Stimulated activated CD4-positive, alpha-beta T cell treated with anti-CD3 and anti-CD28 coated beads, Interleukin-2, amount 100 ng/mL, for 48 hours (primary cell): ENCODE measurements around the gene DPH7.
"Not testable (repeated sequence)": the region's sequence is repeated elsewhere in the genome, so short reads cannot be mapped to it uniquely, and the experiment has no call there.

ENCODE experiments used
- DNase-seq, 2 donors: peaks; one replicate each; pipeline ENCODE4 v3.0.0-alpha.2; 2020

Gene DPH7

GRCh38 chr9:137578518-137579258 is at the start of gene DPH7:
Gene DPH7, minus strand, starts transcription at chr9:137578925. Its CDS starts 148 bp downstream, at chr9:137578777.
- DNase-seq = peak; percentile 97 to 98

- DNase-seq = not testable (repeated sequence)
Observed at GRCh38 chr9:137627406-137627805, 48.7 kb upstream of the DPH7 start.

DNA sequence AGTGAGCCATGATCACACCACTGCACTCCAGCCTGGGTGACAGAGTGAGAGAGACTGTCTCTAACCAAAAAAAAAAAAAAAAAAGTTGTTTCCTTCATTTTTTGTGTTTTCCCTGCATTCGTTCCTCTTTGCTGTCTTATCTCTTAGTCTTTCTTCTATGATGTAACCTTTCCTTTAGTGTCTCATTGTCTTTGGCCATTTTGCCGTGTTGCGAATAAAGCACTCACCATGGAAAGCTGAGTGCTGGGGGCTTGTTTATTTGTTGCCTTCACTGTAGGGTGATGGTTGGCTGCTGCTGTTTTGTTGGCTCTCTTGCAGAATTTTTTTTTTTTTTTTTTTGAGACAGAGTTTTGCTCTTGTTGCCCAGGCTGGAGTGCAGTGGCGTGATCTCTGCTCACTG is 47.7 kb upstream of the DPH7 start:
- DNase-seq = no peak

GRCh38 chr9:137622211-137622610 is 43.5 kb upstream of the DPH7 start:
- DNase-seq = not testable (repeated sequence)

DNA sequence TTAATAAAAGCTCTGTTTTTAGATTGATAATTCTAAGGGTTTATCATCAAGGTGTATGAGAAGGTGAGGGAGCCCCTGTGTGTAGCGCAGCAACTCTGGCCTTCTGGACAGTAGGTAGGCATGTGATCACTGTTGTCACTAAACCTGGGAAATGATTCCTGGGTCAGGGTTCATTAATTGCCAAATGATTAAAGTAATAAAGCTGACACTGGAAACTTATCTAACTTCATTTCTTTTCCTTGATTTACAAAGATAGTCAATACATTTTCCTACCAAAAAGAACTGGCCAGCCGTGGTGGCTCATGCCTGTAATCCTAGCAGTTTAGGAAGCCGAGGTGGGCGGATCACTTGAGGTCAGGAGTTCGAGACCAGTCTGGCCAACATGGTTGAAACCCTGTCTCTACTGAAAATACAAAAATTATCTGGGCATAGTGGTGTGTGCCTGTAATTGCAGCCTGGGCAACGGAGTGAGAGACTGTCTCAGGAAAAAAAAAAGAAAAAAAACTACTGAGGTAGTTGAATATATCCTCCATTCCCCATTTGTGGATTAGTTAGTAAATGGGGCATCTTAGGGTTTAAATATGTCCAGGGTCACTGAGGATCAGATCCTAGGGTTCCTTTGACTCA is 42.5 kb upstream of the DPH7 start:
- no peak for DNase-seq

DNA sequence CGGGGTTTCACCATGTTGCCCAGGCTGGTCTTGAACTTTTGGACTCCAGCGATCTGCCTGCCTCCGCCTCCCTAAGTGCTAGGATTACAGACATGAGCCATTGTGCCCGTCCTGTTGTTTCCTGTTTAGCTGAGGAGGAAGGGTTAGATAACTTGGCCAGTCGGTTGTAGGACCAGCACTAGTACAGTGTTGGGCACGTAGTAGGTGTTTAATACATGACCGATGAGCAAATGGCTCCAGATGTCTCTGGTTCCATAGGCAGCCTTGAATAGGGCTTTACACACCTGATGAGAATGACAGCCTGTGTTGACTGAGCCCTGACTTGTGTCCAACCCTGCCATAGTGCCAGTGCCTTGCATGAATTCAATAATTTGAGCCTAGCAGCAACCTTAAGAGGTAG is 41.9 kb upstream of the DPH7 start:
- DNase-seq = no peak

DNA sequence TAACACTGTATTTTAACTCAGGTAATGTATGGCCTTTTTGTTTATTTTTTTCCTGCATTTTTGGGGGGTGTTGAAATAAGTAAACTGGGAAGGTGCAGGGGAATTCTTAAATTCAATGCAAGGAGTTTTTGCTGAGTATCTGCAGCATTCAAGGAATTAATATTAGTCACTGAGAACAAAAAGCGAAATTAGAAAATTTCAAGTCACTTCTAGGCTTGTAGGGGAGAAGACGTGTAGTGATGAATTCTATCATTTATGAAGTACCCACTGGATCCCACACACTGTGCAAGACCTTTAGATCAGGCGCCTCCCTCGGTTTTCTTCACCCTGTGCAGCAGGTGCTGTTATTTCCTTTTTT is 41.3 kb upstream of the DPH7 start:
- DNase-seq = no peak

- peak in 1 of 2 donors; percentile 25 for DNase-seq
Observed at GRCh38 chr9:137619240-137620047, 40.7 kb upstream of the DPH7 start.

GRCh38 chr9:137618105-137619067 is 39.7 kb upstream of the DPH7 start, which contains the start of gene EHMT1:
Gene EHMT1, plus strand, starts transcription at chr9:137619005. Its CDS starts 24 bp downstream, at chr9:137619029.
- peak; percentile 90 to 92 for DNase-seq

- DNase-seq = no peak
Observed at GRCh38 chr9:137615387-137615871, 36.7 kb upstream of the DPH7 start.

- DNase-seq = no peak
Observed at GRCh38 chr9:137614631-137615386, 36.1 kb upstream of the DPH7 start.

GRCh38 chr9:137613738-137614523 is 35.2 kb upstream of the DPH7 start:
- DNase-seq = no peak

DNA sequence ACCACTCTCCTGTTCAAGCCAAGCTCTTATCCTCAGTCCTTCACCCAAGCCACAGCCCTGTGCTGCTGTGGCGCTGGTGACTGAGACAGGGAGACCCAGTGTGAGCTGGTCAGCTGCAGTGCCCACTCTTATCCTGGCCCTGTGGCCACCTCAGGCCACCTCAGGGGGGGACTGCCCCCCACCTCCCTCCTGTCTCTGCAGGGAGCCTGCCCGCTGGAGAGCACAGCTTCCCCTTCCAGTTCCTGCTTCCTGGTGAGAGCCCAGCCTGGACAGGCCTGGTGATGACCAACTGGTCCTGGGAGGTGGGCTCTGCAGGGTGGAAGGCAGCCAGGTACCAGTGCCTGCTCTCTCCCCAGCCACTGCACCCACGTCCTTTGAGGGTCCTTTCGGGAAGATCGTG is 34.5 kb upstream of the DPH7 start:
- DNase-seq = no peak

- DNase-seq = no peak
Observed at GRCh38 chr9:137612741-137613142, 34.0 kb upstream of the DPH7 start.

DNA sequence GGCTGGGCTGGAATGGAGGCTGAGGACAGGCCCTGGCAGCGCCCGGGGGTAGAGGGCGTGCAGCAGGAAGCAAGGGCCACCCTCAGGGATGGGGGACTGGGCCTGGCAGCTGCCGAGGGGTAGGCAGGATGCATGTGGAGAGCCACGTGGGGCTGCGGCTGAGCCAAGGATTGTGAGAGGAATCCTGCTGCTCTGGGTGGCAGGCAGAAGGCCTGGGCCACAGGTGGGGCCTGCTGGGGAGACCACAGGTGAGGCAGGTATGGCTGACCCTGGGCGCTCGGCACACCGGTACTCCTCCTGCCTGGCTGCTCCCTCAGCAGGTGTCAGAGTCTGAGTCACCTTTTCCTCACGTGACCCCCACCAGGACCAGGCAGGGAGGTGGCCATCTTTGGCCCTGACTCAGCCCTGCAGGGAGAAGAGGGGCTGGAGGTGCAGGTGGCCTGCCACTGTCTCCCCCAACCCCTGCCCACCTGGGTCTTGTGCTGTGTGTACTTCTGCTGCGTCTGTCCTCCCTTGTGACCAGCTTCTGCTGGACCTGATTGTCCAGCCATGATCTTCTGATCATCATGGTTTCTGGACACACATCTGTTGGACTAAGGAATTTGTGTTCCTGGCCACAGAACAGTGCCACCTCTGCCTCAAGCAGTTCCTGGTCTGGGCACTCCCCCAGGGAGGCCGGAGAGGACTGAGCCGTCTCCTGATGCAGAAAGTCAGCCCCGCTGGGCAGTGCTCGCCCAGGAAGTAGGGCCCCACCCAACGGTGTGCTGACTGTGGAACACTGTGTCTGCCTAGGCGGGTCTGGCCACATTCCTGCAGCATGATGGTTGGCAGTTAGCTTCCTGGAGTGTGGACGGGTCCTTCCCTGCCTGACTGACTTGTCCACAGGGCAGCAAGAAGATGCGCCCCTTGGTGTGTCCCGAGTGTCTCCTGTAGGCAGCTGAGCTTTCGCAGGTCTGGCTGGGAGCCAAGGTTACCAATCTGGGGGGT is 33.2 kb upstream of the DPH7 start:
- no peak for DNase-seq

DNA sequence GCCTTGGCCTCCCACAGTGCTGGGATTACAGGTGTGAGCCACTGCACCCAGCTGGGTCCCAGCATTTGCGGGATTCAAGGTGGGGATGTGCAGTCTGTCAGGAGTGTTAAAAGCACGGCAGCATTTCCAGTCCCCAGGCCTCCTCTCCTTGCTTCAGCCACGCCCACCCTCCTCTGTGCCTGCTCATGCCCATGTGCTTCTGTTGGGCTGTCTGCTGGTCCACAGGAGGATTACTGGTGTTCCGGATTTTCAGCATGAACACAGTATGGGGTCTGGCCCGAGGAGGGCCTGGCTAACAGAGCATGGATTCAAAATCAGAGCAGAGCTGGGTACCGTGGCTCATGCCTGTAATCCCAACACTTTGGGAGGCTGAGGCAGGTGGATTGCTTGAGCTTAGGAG is 32.2 kb upstream of the DPH7 start:
- DNase-seq = no peak

DNA sequence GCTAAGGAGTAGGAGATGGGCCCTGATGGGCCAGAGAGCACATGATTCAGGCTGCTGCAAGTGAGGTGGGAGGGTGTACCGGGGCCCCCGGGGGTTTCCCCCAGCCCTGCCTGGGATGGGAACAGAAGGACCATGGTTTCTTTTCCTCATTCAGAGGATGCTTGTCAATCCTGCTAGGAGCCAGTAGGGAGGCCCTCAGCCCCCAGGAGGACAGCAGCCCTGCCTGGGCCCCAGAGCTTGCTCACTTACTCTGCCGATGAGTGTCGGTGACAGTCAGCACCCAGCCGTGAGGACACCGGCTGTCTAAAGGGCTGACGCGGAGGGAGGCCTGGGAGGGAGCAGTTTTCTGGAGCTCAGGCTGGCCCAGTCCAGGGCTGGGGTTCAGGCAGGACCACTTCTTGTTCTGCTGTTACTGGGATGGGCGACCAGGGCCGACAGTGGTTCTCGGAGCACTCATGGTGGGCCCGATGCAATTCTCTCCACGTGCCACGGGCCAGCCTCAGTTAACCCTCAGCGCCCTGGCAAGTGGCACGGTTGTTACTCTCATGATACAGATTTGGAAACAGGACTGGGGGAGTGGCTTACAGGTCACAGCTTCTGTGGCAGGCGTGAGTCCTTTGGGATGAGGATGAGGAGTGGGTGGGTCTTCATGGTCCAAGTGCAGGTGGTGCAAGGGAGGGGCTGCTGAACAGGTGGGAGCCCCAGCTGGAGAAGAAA is 28.6 kb upstream of the DPH7 start:
- no peak for DNase-seq

DNA sequence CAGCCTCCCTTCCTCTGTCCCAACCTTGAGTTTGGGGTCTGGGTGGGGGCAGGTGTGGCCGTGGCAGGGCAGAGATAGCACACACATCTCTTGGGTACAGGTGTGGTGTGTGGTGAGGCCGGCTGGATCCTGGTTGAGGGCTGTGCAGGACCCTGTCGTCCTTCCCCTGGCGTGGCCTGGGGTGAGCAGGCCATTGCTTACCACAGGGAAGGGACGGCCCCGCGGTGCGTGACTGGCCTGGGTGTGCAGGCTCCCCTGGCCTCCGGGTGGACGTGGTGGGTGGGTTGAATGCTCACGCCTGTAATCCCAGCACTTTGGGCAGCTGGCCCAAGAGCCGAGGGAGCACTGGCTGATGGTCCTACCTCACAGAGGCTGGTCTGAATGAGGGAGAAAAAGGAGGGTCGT is 28.0 kb upstream of the DPH7 start:
- no peak for DNase-seq
